Prostate gland (tissue), 2 donors: ENCODE data around the gene ZC3H15. TPM values are rescaled to one million over a fixed set of nuclear protein-coding genes. Genes with fewer than 3 reads are reported as not detected.

Experiments used
- DNase-seq: peaks from one replicate; pipeline ENCODE4 v3.0.0-alpha.2; 2019; ENCODE audit warnings: low spot score
- H3K27ac ChIP-seq, 2 donors: fragments of 200-600 bp; sonication (generic); 2 replicates each; pipeline ENCODE4 v1.5.1; 2017 to 2019
- H3K27me3 ChIP-seq: fragments of 200-600 bp; sonication (generic); replicated peaks from 2 replicates; pipeline ENCODE4 v1.5.1; 2019; ENCODE audit not compliant: insufficient read depth
- H3K36me3 ChIP-seq, 2 donors: fragments of 200-600 bp; sonication (generic); 1 replicate in 1 of 2; 2 replicates in 1 of 2; pipeline versions ENCODE4 v1.5.1 to v1.8.1; 2017 to 2019
- H3K4me1 ChIP-seq: fragments of 200-600 bp; sonication (generic); replicated peaks from 2 replicates; pipeline ENCODE4 v1.5.1; 2019
- H3K4me3 ChIP-seq, 2 donors: fragments of 200-600 bp; sonication (generic); 2 replicates each; pipeline ENCODE4 v1.5.1; 2017 to 2019
- H3K9me3 ChIP-seq: fragments of 200-600 bp; sonication (generic); 2 replicates; pipeline ENCODE4 v1.5.1; 2017
- POLR2A ChIP-seq: fragments of 450-650 bp; IDR thresholded peaks from one replicate; pipeline ENCODE4 v1.6.1; 2016; ENCODE audit warnings: antibody characterized with exemption, mild to moderate bottlenecking
- POLR2AphosphoS5 ChIP-seq: sonication (generic); formaldehyde crosslinking; IDR thresholded peaks from one replicate; pipeline ENCODE4 v1.6.1; 2017; ENCODE audit warnings: antibody characterized with exemption
- WGBS: methylation state at CpG from one replicate; pipeline ENCODE4 v1.1.5; 2018; 5-methylcytosine and 5-hydroxymethylcytosine counted together
- intact Hi-C: fragments of 100-400 bp; cut with DNase I; formaldehyde crosslinking; loops from one replicate; pipeline ENCODE4 v1.14.2; 2022
- total RNA-seq, 2 donors: library from RNA; depleted of rRNA; stranded (reverse); fragments of >200 nt; gene quantifications; one replicate each; pipeline ENCODE4 v1.1.0, GENCODE V29; 2016
- TF ChIP-seq, protein P1 (sequence below), 4 experiments: fragments of 200-600 bp in 2 of 4; fragments of 450-650 bp in 2 of 4; sonication (generic) in 2 of 4; IDR thresholded peaks; 1 replicate in 3 of 4; 2 replicates in 1 of 4; pipeline ENCODE4 v1.5.1; 2016 to 2019; ENCODE audit warnings: antibody characterized with exemption in 4 of 4, mild to moderate bottlenecking in 2 of 4, moderate library complexity in 2 of 4

Gene ZC3H15
- total RNA-seq, 2 donors from 2014 or later: 44.6 to 45.3 TPM

GRCh38 chr2:186523791-186524190 lies 37.7 kb downstream of the ZC3H15 start:
- TF ChIP-seq, protein P1, sequence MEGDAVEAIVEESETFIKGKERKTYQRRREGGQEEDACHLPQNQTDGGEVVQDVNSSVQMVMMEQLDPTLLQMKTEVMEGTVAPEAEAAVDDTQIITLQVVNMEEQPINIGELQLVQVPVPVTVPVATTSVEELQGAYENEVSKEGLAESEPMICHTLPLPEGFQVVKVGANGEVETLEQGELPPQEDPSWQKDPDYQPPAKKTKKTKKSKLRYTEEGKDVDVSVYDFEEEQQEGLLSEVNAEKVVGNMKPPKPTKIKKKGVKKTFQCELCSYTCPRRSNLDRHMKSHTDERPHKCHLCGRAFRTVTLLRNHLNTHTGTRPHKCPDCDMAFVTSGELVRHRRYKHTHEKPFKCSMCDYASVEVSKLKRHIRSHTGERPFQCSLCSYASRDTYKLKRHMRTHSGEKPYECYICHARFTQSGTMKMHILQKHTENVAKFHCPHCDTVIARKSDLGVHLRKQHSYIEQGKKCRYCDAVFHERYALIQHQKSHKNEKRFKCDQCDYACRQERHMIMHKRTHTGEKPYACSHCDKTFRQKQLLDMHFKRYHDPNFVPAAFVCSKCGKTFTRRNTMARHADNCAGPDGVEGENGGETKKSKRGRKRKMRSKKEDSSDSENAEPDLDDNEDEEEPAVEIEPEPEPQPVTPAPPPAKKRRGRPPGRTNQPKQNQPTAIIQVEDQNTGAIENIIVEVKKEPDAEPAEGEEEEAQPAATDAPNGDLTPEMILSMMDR (IDR thresholded peaks at IDR 0.05): no peak
- TF ChIP-seq POLR2AphosphoS5 (no peak), POLR2A (no peak)
- H3K36me3 ChIP-seq: no peaks in the 10 kb centered on the region
- no peaks in the 10 kb centered on the region for H3K4me1 ChIP-seq
- no peak overlapping the region for H3K27ac ChIP-seq
- no peak overlapping the region for H3K4me3 ChIP-seq
- DNase-seq: no peak
- 75% methylated on average over 1 of the region's 1 CpG for WGBS
- H3K9me3 ChIP-seq: no peaks in the 10 kb centered on the region
- intact Hi-C loops: no loop called here
- H3K27me3 ChIP-seq: no peaks in the 10 kb centered on the region

DNA sequence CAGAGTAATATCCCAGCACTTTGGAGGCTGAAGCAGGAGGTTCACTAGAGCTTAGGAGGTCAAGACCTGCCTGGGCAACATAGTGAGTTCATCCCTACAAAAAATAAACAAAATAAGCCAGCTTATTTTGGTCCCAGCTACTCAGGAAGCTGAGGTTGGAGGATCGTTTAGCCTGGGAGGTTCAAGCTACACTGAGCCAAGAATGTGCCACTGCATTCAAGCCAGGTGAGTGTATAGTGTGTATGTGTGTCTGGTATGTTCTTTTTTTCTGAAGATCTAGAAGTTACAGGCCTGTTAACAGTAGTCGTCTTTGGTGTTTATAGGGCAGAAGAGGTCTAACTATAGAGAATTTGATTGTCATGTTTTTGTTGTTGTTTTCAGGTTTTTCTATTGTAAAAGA lies 40.2 kb downstream of the ZC3H15 start:
- H3K36me3 ChIP-seq: no peaks in the 10 kb centered on the region
- intact Hi-C loops: no loop called here

GRCh38 chr2:186530314-186530713 lies 44.3 kb downstream of the ZC3H15 start:
- no peaks in the 10 kb centered on the region for H3K27me3 ChIP-seq
- H3K27ac ChIP-seq: no peak overlapping the region
- WGBS: 93% methylated on average over 3 of the region's 3 CpGs
- no peak overlapping the region for H3K4me3 ChIP-seq
- no peaks in the 10 kb centered on the region for H3K4me1 ChIP-seq
- TF ChIP-seq, protein P1 (IDR thresholded peaks at IDR 0.05): no peak
- TF ChIP-seq POLR2A (no peak), POLR2AphosphoS5 (no peak)
- intact Hi-C loops: no loop called here
- H3K36me3 ChIP-seq: no peaks in the 10 kb centered on the region
- no peak for DNase-seq
- no peaks in the 10 kb centered on the region for H3K9me3 ChIP-seq

More for the DNA sequence above, 40.2 kb downstream of the ZC3H15 start:
- 53% methylated on average over 2 of the region's 2 CpGs for WGBS
- TF ChIP-seq POLR2AphosphoS5 (no peak), POLR2A (no peak)
- TF ChIP-seq, protein P1 (IDR thresholded peaks at IDR 0.05): no peak
- no peaks in the 10 kb centered on the region for H3K27me3 ChIP-seq
- DNase-seq: no peak
- no peak overlapping the region for H3K4me3 ChIP-seq
- H3K4me1 ChIP-seq: no peaks in the 10 kb centered on the region
- no peak overlapping the region for H3K27ac ChIP-seq
- no peaks in the 10 kb centered on the region for H3K9me3 ChIP-seq

- H3K27ac ChIP-seq: no peak overlapping the region
- no peak overlapping the region for H3K4me3 ChIP-seq
- H3K27me3 ChIP-seq: no peaks in the 10 kb centered on the region
- DNase-seq: no peak
- H3K4me1 ChIP-seq: no peaks in the 10 kb centered on the region
- H3K9me3 ChIP-seq: no peaks in the 10 kb centered on the region
- intact Hi-C loops: no loop called here
- H3K36me3 ChIP-seq: no peaks in the 10 kb centered on the region
- TF ChIP-seq POLR2AphosphoS5: no peak
- TF ChIP-seq, protein P1 (IDR thresholded peaks at IDR 0.05): no peak
- TF ChIP-seq POLR2A: no peak
Observed at GRCh38 chr2:186531257-186531775, 45.3 kb downstream of the ZC3H15 start.

GRCh38 chr2:186532891-186533290 lies 46.8 kb downstream of the ZC3H15 start:
- WGBS: 72% methylated on average over 1 of the region's 1 CpG
- TF ChIP-seq, protein P1 (IDR thresholded peaks at IDR 0.05): no peak
- TF ChIP-seq POLR2A (no peak), POLR2AphosphoS5 (no peak)
- no peaks in the 10 kb centered on the region for H3K4me1 ChIP-seq
- no peaks in the 10 kb centered on the region for H3K27me3 ChIP-seq
- H3K36me3 ChIP-seq: no peaks in the 10 kb centered on the region
- intact Hi-C loops: no loop called here
- no peak overlapping the region for H3K4me3 ChIP-seq
- no peaks in the 10 kb centered on the region for H3K9me3 ChIP-seq
- no peak for DNase-seq
- H3K27ac ChIP-seq: no peak overlapping the region
